ENCODE results near the gene CEP290.

CEP290 gene

DNA sequence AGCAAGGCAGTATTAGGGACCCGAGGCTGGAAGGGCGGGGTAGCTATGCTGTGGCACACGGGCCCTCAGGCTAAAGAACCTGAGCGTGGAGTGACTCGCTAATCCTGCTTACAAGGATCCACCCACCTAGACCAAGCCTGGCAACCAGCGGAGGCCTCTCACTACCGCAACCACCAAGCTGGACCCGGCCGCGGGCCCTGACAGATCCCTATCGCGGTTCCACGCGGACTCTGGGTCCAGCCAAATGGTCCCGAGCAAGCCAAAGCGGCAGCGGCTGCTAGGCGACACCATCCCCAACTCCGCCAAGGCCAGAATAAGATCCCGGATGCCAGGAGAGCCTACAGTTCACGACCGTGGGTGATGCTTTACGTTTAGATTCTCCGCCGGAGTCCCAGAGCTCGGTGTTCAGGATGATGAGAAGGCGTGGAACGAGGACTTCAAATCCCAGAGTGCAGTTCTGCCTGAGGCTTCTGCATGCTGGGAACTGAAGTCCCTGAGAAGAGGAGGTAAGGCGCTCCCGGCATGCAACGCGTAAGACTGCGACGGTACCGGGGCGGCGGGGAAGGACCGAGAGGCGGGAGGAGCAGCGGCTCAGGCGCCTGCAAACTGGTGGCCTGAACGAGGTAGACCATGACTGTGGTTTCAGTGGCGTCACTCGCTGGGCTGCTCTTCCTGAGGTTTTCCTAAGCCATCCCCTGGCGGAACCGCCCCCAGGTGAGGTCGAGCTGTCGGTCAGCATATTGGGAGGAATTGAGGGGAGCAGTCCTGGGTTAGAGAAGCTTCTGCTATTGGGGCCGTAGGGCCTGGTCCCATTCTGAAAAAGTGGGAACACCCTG, at the start of gene CEP290, which contains the start of gene TMTC3:
TSS of gene CEP290 (minus strand) at position 315 of the 836 bp plus-strand sequence. CDS start 781 bp downstream, outside the sequence.
TSS of gene TMTC3 (plus strand) at position 534 of the 836 bp plus-strand sequence. CDS start 6,009 bp downstream, outside the sequence.
- DNase-seq, result peak; percentile 100

- DNase-seq, result peak; percentile 61
Observed at GRCh38 chr12:88188180-88188579, 46.3 kb upstream of the CEP290 start.

- no peak for DNase-seq
Observed at GRCh38 chr12:88187571-88187970, 45.7 kb upstream of the CEP290 start.

- peak; percentile 74 for DNase-seq
Observed at GRCh38 chr12:88185988-88186387, 44.1 kb upstream of the CEP290 start.

- DNase-seq, result no peak
Observed at GRCh38 chr12:88185279-88185678, 43.4 kb upstream of the CEP290 start.

DNA sequence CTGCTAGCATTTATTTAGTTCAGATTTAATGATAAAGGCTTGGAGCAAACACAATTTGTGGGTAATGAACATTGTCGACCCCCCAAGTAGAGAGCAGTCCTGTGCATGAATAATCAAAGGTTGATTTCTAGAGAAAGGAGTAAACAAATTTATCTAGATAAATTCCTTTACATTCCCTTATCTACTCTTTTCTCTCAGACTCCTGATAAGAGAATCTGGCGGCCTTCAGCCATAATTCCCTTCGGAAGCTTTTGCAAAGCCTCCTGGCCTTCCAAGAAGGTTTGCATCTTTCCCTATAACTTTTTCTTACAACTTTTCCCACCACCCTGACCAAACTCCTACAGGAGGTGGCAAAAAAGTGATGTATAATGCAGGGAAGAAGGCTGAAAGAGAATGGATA, 42.3 kb upstream of the CEP290 start:
- DNase-seq, result no peak

- no peak for DNase-seq
Observed at GRCh38 chr12:88182416-88182815, 40.5 kb upstream of the CEP290 start.

DNA sequence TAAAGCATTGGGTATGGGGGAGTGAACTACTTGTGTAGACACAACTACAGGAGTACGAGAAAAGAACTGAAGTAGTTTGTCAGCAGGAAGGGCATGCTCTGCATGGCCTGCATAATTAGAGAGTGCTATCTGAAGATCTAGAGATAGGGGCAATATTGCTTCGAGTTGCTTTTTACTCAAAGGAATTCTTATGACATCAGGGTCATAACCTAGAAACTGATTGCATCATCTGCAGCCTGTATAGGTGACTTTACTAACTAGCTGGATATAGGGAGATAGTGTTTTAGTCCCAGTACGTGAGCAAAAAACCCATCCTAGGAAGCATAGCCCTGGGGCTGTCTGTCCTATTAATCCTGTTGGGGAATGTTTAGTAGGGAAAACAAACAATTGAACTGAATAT, 40.0 kb upstream of the CEP290 start:
- no peak for DNase-seq

DNA sequence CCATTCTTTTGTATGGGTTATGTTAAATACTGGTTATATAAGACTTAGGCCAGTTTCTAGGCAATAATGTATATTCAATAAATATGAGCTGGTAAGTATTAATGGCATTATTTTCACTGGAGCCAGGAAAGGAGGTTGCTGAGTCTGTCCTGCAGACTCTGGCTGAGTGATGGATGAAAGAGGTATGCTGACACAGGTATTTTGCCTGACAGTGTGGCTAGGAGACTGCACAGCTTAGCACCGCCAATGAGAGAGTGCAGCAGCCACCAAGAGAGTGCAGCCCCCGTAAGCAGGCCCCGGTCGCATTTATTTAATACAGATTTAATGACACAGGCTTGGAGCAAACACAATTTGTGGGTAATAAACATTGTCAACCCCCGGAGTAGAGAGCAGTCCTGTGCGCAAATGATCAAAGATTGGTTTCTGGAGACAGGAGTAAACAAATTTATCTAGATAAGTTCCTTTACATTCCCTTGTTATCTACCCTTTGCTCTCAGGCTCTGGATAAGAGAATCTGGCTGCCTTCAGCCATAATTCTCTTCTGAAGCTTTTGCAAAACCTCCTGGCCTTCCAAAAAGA, 37.6 kb upstream of the CEP290 start:
- no peak for DNase-seq

DNA sequence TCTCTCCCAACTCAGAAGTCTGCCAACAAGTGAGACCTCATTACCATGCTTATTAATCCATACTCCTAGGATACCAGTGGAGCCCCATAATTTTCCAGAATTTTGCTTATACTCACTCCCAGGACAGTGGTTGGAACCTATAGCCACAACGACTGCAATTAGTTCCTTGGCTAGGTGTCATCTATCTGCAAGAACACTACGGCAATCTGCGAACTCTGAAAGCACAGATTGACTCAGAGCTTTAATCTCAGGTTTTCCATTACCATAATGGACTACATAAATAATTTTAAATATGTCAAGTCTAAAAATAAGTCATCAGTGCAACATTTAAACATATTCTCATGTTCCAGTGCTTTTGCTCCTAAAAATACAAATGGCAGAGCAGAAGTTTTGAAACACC, 33.7 kb upstream of the CEP290 start:
- no peak for DNase-seq

DNA sequence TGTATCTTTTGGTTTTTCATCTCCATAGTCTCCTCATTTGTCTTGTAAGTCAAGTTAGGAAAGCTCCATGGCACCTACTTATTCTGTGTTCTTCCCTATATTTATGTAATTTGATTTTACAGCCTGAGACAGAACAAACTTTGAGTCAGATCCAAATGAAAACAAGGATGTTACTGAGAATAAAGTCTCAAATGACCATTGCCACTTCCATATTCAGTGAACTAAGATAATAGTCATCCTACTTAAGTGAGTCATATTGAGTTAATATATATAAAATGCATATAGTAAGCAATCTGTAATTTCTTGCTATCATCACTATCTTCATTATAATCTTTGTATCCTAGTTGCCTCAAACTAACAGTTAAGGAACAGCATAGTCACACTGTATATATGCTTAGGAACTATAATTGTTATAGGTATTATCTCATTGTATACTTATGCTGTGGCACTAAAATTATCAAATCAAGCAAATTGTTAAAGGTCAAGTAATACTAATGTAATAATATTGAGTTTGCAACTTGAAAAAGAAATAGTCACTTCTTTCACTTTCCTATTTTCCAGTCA, 31.0 kb upstream of the CEP290 start:
- DNase-seq, result peak; percentile 84

DNA sequence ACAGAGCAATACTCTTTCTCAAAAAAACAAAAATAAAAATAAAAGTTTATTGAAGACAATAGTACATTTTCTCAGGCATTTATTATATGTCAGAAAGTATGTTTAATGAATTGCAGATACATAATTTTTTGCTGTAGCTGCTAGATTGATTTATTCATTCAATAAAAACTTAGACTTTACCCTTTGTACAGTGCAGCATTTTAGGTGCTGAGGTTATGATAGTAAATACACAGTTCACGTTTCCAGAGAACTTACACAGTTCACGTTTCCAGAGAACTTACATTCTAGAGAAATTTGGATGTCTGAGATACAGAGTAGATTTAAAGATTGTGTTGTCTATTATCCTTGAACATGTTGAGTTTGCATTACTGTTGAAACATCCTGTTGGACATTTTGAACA, 25.5 kb upstream of the CEP290 start:
- no peak for DNase-seq

DNA sequence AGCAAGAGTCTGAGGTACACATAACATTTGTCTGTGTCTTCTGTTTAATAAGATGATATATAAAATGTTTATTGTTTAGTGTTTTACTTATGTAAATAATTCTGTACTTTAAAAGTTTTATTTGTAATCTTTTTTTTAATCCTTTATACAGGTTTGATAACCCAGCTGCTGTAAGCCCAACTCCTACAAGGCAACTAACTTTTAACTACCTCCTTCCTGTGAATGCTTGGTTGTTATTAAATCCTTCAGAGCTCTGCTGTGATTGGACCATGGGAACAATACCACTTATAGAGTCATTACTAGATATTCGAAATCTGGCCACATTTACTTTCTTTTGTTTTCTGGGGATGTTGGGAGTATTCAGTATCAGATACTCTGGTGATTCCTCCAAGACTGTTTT, 24.3 kb upstream of the CEP290 start:
- DNase-seq, result no peak

GRCh38 chr12:88163371-88163770, 21.5 kb upstream of the CEP290 start:
- DNase-seq, result peak; percentile 21

- DNase-seq, result no peak
Observed at GRCh38 chr12:88156075-88156654, 14.3 kb upstream of the CEP290 start.

DNA sequence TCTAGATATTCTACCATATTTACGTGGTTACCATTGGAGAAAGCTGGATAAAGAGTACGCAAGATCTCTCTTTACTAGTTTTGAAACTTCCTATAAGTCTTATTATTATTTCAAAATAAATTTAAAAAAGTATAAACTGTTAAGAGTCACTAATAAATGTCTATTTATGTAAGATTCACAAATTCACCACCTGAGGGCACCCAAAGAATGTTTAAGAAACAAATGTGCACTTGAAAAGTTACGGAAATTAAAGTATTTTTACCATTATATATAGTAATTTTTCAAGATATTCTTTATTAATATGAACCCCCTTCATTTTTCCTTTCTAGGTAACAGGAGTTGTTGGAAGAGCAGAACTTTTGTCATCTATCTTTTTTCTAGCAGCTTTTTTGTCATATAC, 12.1 kb upstream of the CEP290 start:
- peak; percentile 56 for DNase-seq

DNA sequence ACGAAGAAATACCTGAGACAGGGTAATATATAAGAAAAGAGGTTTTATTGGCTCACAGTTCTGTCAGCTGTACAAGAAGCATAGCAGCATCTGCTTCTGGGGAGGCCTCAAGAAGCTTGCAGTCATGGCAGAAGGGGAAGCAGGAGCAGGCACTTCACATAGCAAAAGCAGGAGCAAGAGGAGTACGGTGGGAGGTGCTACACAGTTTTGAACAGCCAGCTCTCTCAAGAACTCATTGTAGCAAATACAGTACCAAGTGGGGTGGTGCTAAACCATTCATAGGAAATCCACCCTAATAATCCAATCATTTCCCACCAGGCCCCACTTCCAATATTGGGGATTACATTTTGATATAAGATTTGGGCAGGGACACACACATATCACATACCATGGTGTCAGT, 8.2 kb upstream of the CEP290 start:
- no peak for DNase-seq

DNA sequence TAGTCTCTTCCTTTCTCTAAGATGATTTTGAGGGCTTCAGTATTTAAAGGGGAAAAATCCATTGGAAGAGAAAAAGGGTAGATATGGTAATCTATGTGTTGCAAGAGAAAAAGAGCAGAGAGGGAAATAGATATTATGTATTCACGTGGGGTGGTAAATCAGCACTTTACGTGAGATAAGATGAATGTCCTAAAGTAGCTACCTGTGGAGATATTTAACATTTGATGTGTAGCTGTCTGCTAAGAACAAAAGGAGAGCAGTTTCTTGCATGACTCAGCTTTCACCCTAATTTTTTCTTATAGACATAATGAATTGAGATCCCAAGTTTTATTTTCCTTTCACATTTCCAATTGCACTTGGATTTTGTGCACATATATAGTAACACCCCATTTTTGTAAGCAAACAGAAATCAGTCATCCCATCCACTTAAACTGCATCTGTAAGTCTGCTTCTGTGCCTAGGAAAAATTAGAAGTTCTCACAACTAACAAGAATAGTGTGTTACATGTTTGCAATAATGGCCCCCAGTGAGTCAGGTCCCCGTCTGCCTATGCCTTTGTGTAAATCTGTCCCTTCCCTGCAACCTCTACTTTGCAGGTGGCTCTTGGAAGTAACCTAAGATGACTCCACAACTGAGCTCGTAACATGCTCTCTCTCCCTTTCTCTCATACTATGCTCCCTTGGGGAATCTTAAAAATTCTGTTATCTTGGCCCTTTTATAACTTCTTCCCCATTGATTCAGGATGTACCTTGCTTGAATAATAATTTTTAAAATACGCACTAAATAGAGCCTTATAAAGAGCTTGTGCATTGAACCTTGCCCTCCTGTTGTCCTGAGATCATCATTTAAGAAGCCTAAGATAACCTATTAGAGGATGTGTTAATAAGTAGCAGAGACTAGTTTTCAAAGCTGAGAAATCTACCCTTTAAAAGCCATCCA, 3.9 kb upstream of the CEP290 start:
- no peak for DNase-seq

GRCh38 chr12:88144546-88145468, 2.9 kb upstream of the CEP290 start:
- no peak for DNase-seq

DNA sequence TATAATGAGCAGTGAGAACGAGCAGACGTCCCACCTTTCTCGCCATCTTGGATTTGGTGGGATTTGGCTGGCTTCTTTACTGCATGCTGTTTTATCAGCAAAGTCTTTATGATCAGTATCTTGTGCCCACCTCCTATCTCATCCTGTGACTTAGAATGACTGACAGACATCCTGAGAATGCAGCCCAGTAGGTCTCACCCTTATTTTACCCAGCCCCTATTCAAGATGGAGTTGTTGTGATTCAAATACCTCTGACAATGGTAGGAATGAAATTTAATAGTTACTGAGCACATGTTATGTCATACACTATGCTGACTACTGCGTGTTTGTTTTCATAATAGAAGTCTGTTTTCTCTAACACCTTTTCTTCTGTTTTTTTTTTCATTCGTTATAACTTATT, 2.1 kb upstream of the CEP290 start:
- no peak for DNase-seq

GRCh38 chr12:88142610-88142991, 713 bp upstream of the CEP290 start:
- no peak for DNase-seq

DNA sequence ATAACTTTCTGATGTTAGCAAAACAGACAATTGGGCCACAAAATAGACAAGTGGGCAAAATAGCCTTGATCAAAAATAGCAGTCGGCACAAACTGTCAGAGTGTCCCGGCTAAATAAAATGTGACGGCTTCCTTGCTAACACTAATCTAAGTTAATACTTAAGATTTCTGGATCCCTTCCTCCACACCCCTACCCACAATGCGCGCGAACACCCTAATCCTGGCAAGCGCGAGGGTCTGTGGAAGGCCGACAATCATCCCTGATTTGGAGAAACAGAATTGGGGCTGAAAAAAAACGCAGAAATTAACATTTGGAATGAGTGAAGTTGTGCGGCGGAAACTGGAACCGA, 489 bp downstream of the CEP290 start:
- DNase-seq, result no peak
